ENCODE data around the gene MS4A6E. TPM values are rescaled to one million over a fixed set of nuclear protein-coding genes. Genes with fewer than 3 reads are reported as not detected.

The MS4A6E gene
- polyA plus RNA-seq, 1 of the 3 experiments (the other 2 are of a cell fraction): not detected

- TF ChIP-seq EZH2phosphoT487 (IDR thresholded peaks at IDR 0.05; ENCODE audit: borderline replicate concordance, low read depth): no peak
- TF ChIP-seq SIN3A (IDR thresholded peaks at IDR 0.05; ENCODE audit: borderline replicate concordance, low read depth, low read length): no peak
These were observed 44.3 kb downstream of the MS4A6E start (continued) for GRCh38 chr11:60371386-60371785.

- no peaks in the 10 kb centered on the region for H4K20me1 ChIP-seq (ENCODE audit: insufficient read depth)
- no peak overlapping the region for H2AFZ ChIP-seq (ENCODE audit: low read depth)
- H3K9ac ChIP-seq: no peak overlapping the region
- no peaks in the 10 kb centered on the region for H3K4me1 ChIP-seq (ENCODE audit: control insufficient read depth in 1 of 2, insufficient read depth in 2 of 2, low read depth in 1 of 2, low read length in 1 of 2)
- H3K79me2 ChIP-seq (ENCODE audit: insufficient read depth): no peaks in the 10 kb centered on the region
- H3K27me3 ChIP-seq (ENCODE audit: insufficient read depth): peaks cover 10% of the 10 kb centered on the region; the same call in 1 of the 2 replicates
- H3K4me3 ChIP-seq (ENCODE audit: low read depth in 2 of 2, low read length in 1 of 2): no peak overlapping the region
- TF ChIP-seq FOXM1 (IDR thresholded peaks at IDR 0.05; ENCODE audit: low read depth): no peak
- no peak for TF ChIP-seq MAX (IDR thresholded peaks at IDR 0.05; ENCODE audit: low read depth)
- no peak for TF ChIP-seq CHD2 (IDR thresholded peaks at IDR 0.05; ENCODE audit: low read length, partially characterized antibody)
- TF ChIP-seq NFIC (IDR thresholded peaks at IDR 0.05; ENCODE audit: borderline replicate concordance): no peak
- TF ChIP-seq ZBTB33 (IDR thresholded peaks at IDR 0.05; ENCODE audit: borderline replicate concordance, low read depth): no peak
- no peak for TF ChIP-seq FOXJ3 (CRISPR knock-in tag; IDR thresholded peaks at IDR 0.05)
- no peak for TF ChIP-seq RCOR1 (IDR thresholded peaks at IDR 0.05; ENCODE audit: low read length)
- no peaks in the 10 kb centered on the region for H3K9me2 ChIP-seq
- no peak for DNase-seq
- ChIA-PET POLR2A (no interaction called here), CTCF (interaction anchor here (3.1 kb wide), 1 partner anchor 9 kb away, joined by 18 read pairs; no protein-coding TSS in a partner anchor)
- no peak overlapping the region for H3K27ac ChIP-seq (ENCODE audit: low read depth in 2 of 2, low read length in 1 of 2)
- 0% methylated on average over 1 of the region's 1 CpG for WGBS (ENCODE audit: low lambda C conversion rate)
- no peaks in the 10 kb centered on the region for H3K9me3 ChIP-seq
- H3K36me3 ChIP-seq (replicated peaks in 1 of 2; ENCODE audit: control insufficient read depth in 1 of 2, insufficient read depth in 2 of 2, low read length in 1 of 2): no peaks in the 10 kb centered on the region
- H3K4me2 ChIP-seq: no peak overlapping the region
- H3F3A ChIP-seq (replicated peaks; ENCODE audit: insufficient read depth): no peaks in the 10 kb centered on the region
These were observed 44.8 kb downstream of the MS4A6E start for GRCh38 chr11:60371854-60372253.

- TF ChIP-seq FOXM1 (IDR thresholded peaks at IDR 0.05; ENCODE audit: low read depth) (no peak), NFIC (IDR thresholded peaks at IDR 0.05; ENCODE audit: borderline replicate concordance) (no peak), CHD2 (IDR thresholded peaks at IDR 0.05; ENCODE audit: low read length, partially characterized antibody) (no peak), GABPA (IDR thresholded peaks at IDR 0.05; ENCODE audit: low read depth) (no peak), TEAD4 (IDR thresholded peaks at IDR 0.05; ENCODE audit: borderline replicate concordance, insufficient read depth) (no peak), EP300 (IDR thresholded peaks at IDR 0.05; ENCODE audit: borderline replicate concordance in 1 of 2, low read depth in 1 of 2, low read length in 1 of 2) (no peak), EZH2phosphoT487 (IDR thresholded peaks at IDR 0.05; ENCODE audit: borderline replicate concordance, low read depth) (no peak)
- Histone ChIP-seq H3K4me3 (ENCODE audit: low read depth in 2 of 2, low read length in 1 of 2) (no peak overlapping the region), H3K9me2 (no peaks in the 10 kb centered on the region), H4K20me1 (ENCODE audit: insufficient read depth) (no peaks in the 10 kb centered on the region), H3K9ac (no peak overlapping the region), H3K27ac (ENCODE audit: low read depth in 2 of 2, low read length in 1 of 2) (no peak overlapping the region), H2AFZ (ENCODE audit: low read depth) (no peak overlapping the region), H3F3A (replicated peaks; ENCODE audit: insufficient read depth) (no peaks in the 10 kb centered on the region), H3K4me2 (no peak overlapping the region), H3K79me2 (ENCODE audit: insufficient read depth) (no peaks in the 10 kb centered on the region), H3K27me3 (ENCODE audit: insufficient read depth) (peaks cover 8% of the 10 kb centered on the region; the same call in 1 of the 2 replicates), H3K4me1 (ENCODE audit: control insufficient read depth in 1 of 2, insufficient read depth in 2 of 2, low read depth in 1 of 2, low read length in 1 of 2) (no peaks in the 10 kb centered on the region), H3K36me3 (replicated peaks in 1 of 2; ENCODE audit: control insufficient read depth in 1 of 2, insufficient read depth in 2 of 2, low read length in 1 of 2) (no peaks in the 10 kb centered on the region), H3K9me3 (no peaks in the 10 kb centered on the region)
- DNase-seq: no peak
- POLR2A ChIA-PET: no interaction called here
- WGBS (ENCODE audit: low lambda C conversion rate): 0% methylated on average over 3 of the region's 3 CpGs
- CTCF ChIA-PET: interaction anchor here (1.0 to 3.1 kb wide), 3 partner anchors 9 to 246 kb away, joined by 3 to 18 read pairs (median 4); no protein-coding TSS in a partner anchor
These were observed 45.7 kb downstream of the MS4A6E start for GRCh38 chr11:60372767-60373166.
